Vagina (tissue), 2 donors: Measurements from ENCODE around the gene EVC2.

Source experiments
- POLR2A ChIP-seq, 2 donors: fragments of 450-650 bp; IDR thresholded peaks; one replicate each; pipeline ENCODE4 v1.6.1; 2017; ENCODE audit warnings: antibody characterized with exemption in 2 of 2, mild to moderate bottlenecking in 2 of 2, moderate library complexity in 2 of 2
- TF ChIP-seq, protein P1 (sequence below), 3 experiments: fragments of 450-650 bp in 2 of 3; fragments of 200-600 bp in 1 of 3; sonication (generic) in 1 of 3; IDR thresholded peaks; one replicate each; pipeline ENCODE4 v1.5.1; 2017 to 2019; ENCODE audit warnings: antibody characterized with exemption in 3 of 3, mild to moderate bottlenecking in 2 of 3, moderate library complexity in 2 of 3

DNA sequence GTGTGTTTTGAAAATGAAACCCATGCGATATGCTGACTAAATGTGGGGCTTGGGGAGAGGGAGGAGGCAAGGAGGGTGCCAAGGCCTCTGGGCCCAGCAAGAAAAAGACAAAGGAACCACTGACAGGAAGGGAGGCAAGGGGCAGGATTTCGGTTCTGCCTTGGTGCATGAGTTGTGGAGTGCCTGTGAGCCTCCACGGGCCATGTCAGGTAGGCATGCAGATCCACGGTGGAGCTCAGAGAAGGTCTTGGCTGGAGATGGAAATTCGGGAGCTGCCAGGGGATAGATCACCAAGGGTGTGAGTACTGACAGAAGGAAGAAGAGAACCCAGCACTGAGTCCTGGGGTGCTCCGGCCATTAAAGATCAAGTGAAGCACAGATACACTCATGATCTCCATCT, 4.1 kb downstream of the EVC2 start:
- no peak for TF ChIP-seq POLR2A (IDR thresholded peaks at IDR 0.05)
- TF ChIP-seq, protein P1, sequence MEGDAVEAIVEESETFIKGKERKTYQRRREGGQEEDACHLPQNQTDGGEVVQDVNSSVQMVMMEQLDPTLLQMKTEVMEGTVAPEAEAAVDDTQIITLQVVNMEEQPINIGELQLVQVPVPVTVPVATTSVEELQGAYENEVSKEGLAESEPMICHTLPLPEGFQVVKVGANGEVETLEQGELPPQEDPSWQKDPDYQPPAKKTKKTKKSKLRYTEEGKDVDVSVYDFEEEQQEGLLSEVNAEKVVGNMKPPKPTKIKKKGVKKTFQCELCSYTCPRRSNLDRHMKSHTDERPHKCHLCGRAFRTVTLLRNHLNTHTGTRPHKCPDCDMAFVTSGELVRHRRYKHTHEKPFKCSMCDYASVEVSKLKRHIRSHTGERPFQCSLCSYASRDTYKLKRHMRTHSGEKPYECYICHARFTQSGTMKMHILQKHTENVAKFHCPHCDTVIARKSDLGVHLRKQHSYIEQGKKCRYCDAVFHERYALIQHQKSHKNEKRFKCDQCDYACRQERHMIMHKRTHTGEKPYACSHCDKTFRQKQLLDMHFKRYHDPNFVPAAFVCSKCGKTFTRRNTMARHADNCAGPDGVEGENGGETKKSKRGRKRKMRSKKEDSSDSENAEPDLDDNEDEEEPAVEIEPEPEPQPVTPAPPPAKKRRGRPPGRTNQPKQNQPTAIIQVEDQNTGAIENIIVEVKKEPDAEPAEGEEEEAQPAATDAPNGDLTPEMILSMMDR (IDR thresholded peaks at IDR 0.05), result no peak
